ENCODE data around the gene TM7SF3. TPM values are rescaled to one million over a fixed set of nuclear protein-coding genes. Genes with fewer than 3 reads are reported as not detected.
"Not testable (repeated sequence)": the region's sequence is repeated elsewhere in the genome, so short reads cannot be mapped to it uniquely, and the experiment has no call there.

The TM7SF3 gene
- total and polyA plus RNA-seq, 4 donors, result 49.7 to 245 (median 62.9) TPM

DNA sequence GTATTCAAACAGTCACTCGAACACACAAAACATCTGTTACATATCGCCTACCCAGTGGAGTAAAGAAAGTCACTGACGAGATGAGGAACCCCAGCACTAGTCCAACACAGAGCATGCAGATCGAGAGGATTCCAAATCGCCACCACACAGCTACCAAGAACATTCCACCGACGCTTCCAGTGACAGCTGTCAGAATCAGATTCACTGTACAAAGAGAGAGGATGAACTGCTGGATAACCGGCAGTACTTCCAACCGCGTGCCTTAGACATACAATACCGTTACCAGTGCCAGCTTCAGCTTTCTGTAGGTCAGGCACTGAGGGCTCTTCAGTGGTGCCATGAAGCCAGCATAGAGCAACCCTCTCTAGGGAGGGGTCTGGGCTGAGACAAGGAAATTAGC lies 34.5 kb downstream of the TM7SF3 start:
- 93 to 94% methylated on average over 11 of the region's 11 CpGs for WGBS, 2 donors
- no peak overlapping the region for H3K4me3 ChIP-seq (ENCODE audit: low read length in 2 of 2)

DNA sequence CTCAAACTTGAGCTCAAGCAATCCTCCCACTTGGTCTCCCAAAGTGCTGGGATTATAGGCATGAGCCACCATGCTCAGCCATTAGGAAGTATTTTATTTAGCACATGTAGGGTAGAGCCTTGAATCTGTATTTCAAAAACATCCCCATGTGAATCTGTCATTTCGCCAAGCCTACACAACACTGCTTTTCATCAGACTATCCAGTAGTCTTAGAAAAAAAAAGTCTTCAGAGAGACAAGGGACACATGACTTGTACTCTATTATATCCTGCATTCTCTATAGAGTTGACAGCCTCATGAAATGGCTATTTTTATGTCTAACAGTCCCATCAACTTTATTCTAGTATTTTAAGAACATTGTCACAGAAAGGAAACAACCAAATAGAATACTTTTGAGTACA lies 35.4 kb downstream of the TM7SF3 start:
- H3K27me3 ChIP-seq (ENCODE audit: control insufficient read depth in 1 of 2, insufficient read depth in 2 of 2, low read length in 1 of 2), result no peaks in the 10 kb centered on the region
- H3K27ac ChIP-seq (ENCODE audit: low read depth in 1 of 2, low read length in 2 of 2), result no peak overlapping the region
- H3K4me1 ChIP-seq (ENCODE audit: control insufficient read depth in 1 of 2, insufficient read depth in 2 of 2, low read length in 2 of 2), result no peaks in the 10 kb centered on the region
- intact Hi-C loops (cut with DNase I), result no loop called here
- H3K4me3 ChIP-seq (ENCODE audit: low read length in 2 of 2), result no peak overlapping the region
- ATAC-seq (ENCODE audit: low FRiP score), result no peak
- peaks cover 0 to 2% of the 10 kb centered on the region in 2 donors for H3K36me3 ChIP-seq (ENCODE audit: control insufficient read depth in 1 of 2, insufficient read depth in 2 of 2, low read length in 1 of 2)
- 84 to 93% methylated on average over 1 of the region's 1 CpG for WGBS, 2 donors
- DNase-seq, result no peak
- no peaks in the 10 kb centered on the region for H3K9me3 ChIP-seq (ENCODE audit: control insufficient read depth, low read length)

More for the DNA sequence above, 34.5 kb downstream of the TM7SF3 start:
- DNase-seq, result no peak
- H3K27ac ChIP-seq (ENCODE audit: low read depth in 1 of 2, low read length in 2 of 2), result no peak overlapping the region
- H3K4me1 ChIP-seq (ENCODE audit: control insufficient read depth in 1 of 2, insufficient read depth in 2 of 2, low read length in 2 of 2), result no peaks in the 10 kb centered on the region
- intact Hi-C loops (cut with DNase I), result no loop called here
- no peaks in the 10 kb centered on the region for H3K36me3 ChIP-seq (ENCODE audit: control insufficient read depth in 1 of 2, insufficient read depth in 2 of 2, low read length in 1 of 2)
- no peak for ATAC-seq (ENCODE audit: low FRiP score)
- no peaks in the 10 kb centered on the region for H3K27me3 ChIP-seq (ENCODE audit: control insufficient read depth in 1 of 2, insufficient read depth in 2 of 2, low read length in 1 of 2)
- H3K9me3 ChIP-seq (ENCODE audit: control insufficient read depth, low read length), result no peaks in the 10 kb centered on the region

DNA sequence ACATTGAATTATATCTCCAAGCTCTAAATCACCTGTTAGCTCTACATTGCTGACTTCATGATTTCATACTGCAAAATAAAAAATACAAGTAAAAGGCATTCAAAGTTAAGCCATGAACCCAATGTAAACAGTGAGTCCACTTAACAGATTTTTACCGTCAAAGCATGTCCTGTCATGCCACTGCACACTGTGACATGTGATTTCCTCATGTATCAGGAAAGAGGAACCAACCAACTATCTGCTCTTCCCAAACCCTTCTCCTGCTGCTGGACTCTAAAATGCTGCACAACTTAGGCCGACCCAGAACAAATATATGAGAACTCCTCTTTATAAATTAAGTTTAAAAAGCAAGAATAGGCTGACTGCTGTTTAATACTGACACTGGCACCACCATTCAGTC lies 37.5 kb downstream of the TM7SF3 start:
- intact Hi-C loops (cut with DNase I), result no loop called here
- WGBS, 2 donors, result 93 to 95% methylated on average over 2 of the region's 2 CpGs

DNA sequence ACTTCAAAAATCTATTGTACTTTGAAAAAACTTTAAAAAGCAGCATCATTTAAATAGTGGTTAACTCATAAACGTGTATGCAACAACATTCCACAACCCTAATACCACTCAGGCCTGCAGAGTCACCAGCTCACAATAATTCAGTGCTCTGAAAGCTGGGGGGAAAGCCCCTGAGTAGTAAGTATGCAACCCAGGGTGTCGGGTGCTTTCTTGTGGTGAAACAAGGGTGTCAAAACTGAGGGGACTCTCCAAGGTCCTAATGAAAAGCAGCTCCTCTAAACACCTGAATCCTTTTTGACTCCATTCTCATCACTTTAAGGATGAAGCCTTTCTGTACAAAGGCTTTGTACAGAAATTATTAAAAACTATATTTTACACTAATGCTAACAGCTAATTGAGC lies 42.2 kb downstream of the TM7SF3 start:
- H3K36me3 ChIP-seq (ENCODE audit: control insufficient read depth in 1 of 2, insufficient read depth in 2 of 2, low read length in 1 of 2), result peaks cover 0 to 5% of the 10 kb centered on the region in 2 donors
- no peak overlapping the region for H3K4me3 ChIP-seq (ENCODE audit: low read length in 2 of 2)
- H3K4me1 ChIP-seq (ENCODE audit: control insufficient read depth in 1 of 2, insufficient read depth in 2 of 2, low read length in 2 of 2), result no peaks in the 10 kb centered on the region
- 78 to 82% methylated on average over 2 of the region's 2 CpGs for WGBS, 2 donors
- intact Hi-C loops (cut with DNase I), result no loop called here
- DNase-seq, result no peak
- no peaks in the 10 kb centered on the region for H3K27me3 ChIP-seq (ENCODE audit: control insufficient read depth in 1 of 2, insufficient read depth in 2 of 2, low read length in 1 of 2)
- H3K27ac ChIP-seq (ENCODE audit: low read depth in 1 of 2, low read length in 2 of 2), result no peak overlapping the region
- H3K9me3 ChIP-seq (ENCODE audit: control insufficient read depth, low read length), result no peaks in the 10 kb centered on the region
- no peak for ATAC-seq (ENCODE audit: low FRiP score)

More for the DNA sequence above, 37.5 kb downstream of the TM7SF3 start:
- peaks cover 0 to 3% of the 10 kb centered on the region in 2 donors for H3K36me3 ChIP-seq (ENCODE audit: control insufficient read depth in 1 of 2, insufficient read depth in 2 of 2, low read length in 1 of 2)
- no peaks in the 10 kb centered on the region for H3K27me3 ChIP-seq (ENCODE audit: control insufficient read depth in 1 of 2, insufficient read depth in 2 of 2, low read length in 1 of 2)
- H3K4me3 ChIP-seq (ENCODE audit: low read length in 2 of 2), result no peak overlapping the region
- H3K4me1 ChIP-seq (ENCODE audit: control insufficient read depth in 1 of 2, insufficient read depth in 2 of 2, low read length in 2 of 2), result no peaks in the 10 kb centered on the region
- no peaks in the 10 kb centered on the region for H3K9me3 ChIP-seq (ENCODE audit: control insufficient read depth, low read length)
- no peak overlapping the region for H3K27ac ChIP-seq (ENCODE audit: low read depth in 1 of 2, low read length in 2 of 2)
- ATAC-seq (ENCODE audit: low FRiP score), result no peak
- no peak for DNase-seq

DNA sequence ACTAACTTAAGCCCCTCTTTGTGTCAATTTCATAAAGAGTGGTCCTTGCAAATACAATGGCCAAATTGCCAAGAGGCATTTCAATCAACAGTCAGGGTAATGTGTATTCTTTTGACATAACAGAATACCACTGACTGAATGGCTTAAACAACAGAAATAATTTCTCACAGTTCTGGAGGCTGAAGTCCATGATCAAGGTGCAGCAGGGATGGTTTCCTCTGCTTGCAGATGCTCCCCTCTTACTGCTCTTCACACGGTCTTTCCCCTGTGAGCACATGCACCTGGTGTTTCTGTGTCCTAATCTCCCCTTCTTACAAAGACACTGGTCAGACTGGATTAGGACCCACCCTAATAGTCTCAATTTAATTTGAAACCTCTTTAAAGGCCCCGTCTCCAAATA lies 44.0 kb downstream of the TM7SF3 start:
- peaks cover 0 to 5% of the 10 kb centered on the region in 2 donors for H3K36me3 ChIP-seq (ENCODE audit: control insufficient read depth in 1 of 2, insufficient read depth in 2 of 2, low read length in 1 of 2)
- H3K9me3 ChIP-seq (ENCODE audit: control insufficient read depth, low read length), result no peaks in the 10 kb centered on the region
- no peak overlapping the region for H3K27ac ChIP-seq (ENCODE audit: low read depth in 1 of 2, low read length in 2 of 2)
- H3K4me1 ChIP-seq (ENCODE audit: control insufficient read depth in 1 of 2, insufficient read depth in 2 of 2, low read length in 2 of 2), result no peaks in the 10 kb centered on the region
- WGBS, 2 donors, result 97 to 98% methylated on average over 2 of the region's 2 CpGs
- no peaks in the 10 kb centered on the region for H3K27me3 ChIP-seq (ENCODE audit: control insufficient read depth in 1 of 2, insufficient read depth in 2 of 2, low read length in 1 of 2)
- DNase-seq, result no peak
- no peak for ATAC-seq (ENCODE audit: low FRiP score)
- no peak overlapping the region for H3K4me3 ChIP-seq (ENCODE audit: low read length in 2 of 2)
- intact Hi-C loops (cut with DNase I), result no loop called here

DNA sequence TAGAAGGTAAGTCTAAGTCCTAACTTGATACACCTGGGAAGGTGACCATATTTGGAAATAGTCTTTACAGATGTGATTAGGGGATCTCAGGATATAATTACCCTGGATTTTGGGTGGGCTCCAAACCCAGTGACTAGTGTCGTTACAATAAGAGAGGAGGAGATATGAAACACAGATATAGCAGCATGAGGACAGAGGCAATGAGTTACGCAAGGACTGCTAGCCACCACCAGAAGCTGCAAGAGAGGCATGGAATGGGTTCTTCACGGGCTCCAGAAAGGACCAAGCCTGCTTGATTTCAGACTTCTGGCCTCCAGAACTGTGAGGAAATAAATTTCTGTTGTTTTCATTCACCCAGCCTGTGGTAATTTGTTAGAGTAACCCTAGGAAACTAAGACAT lies 47.3 kb downstream of the TM7SF3 start:
- Histone ChIP-seq H3K27ac (ENCODE audit: low read depth in 1 of 2, low read length in 2 of 2) (no peak overlapping the region), H3K4me1 (ENCODE audit: control insufficient read depth in 1 of 2, insufficient read depth in 2 of 2, low read length in 2 of 2) (no peaks in the 10 kb centered on the region), H3K27me3 (ENCODE audit: control insufficient read depth in 1 of 2, insufficient read depth in 2 of 2, low read length in 1 of 2) (no peaks in the 10 kb centered on the region), H3K9me3 (ENCODE audit: control insufficient read depth, low read length) (no peaks in the 10 kb centered on the region), H3K36me3 (ENCODE audit: control insufficient read depth in 1 of 2, insufficient read depth in 2 of 2, low read length in 1 of 2) (peaks cover 2% of the 10 kb centered on the region in 2 donors), H3K4me3 (ENCODE audit: low read length in 2 of 2) (no peak overlapping the region)
- no peak for DNase-seq
- intact Hi-C loops (cut with DNase I), result no loop called here
- WGBS, 2 donors, result 87% methylated on average over 3 of the region's 3 CpGs
- no peak for ATAC-seq (ENCODE audit: low FRiP score)

DNA sequence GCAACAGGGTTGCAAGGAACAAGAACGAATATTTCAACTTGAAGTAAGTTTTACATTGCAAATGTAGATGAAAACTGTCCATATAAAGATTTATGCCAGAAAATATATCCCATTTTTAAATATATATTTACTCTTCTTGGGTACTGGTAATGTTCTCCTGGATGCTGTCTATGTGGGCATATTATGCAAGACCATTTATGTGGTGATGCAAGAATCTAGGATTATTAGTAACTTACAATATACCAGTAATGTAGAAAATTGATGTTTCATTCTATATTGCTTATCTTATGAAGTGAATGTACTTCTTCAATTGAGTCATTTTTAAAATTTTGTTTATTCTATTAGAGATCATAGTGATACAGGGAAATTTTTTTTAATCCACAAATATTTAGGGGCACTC lies 50.8 kb downstream of the TM7SF3 start:
- H3K4me3 ChIP-seq (ENCODE audit: low read length in 2 of 2), result no peak overlapping the region
- H3K4me1 ChIP-seq (ENCODE audit: control insufficient read depth in 1 of 2, insufficient read depth in 2 of 2, low read length in 2 of 2), result no peaks in the 10 kb centered on the region
- ATAC-seq (ENCODE audit: low FRiP score) (no peak), DNase-seq (no peak)
- intact Hi-C loops (cut with DNase I), result no loop called here
- WGBS, 2 donors, result 90 to 95% methylated on average over 1 of the region's 1 CpG
- H3K27me3 ChIP-seq (ENCODE audit: control insufficient read depth in 1 of 2, insufficient read depth in 2 of 2, low read length in 1 of 2), result no peaks in the 10 kb centered on the region
- H3K9me3 ChIP-seq (ENCODE audit: control insufficient read depth, low read length), result no peaks in the 10 kb centered on the region
- H3K36me3 ChIP-seq (ENCODE audit: control insufficient read depth in 1 of 2, insufficient read depth in 2 of 2, low read length in 1 of 2), result peaks cover 0 to 2% of the 10 kb centered on the region in 2 donors
- H3K27ac ChIP-seq (ENCODE audit: low read depth in 1 of 2, low read length in 2 of 2), result no peak overlapping the region

DNA sequence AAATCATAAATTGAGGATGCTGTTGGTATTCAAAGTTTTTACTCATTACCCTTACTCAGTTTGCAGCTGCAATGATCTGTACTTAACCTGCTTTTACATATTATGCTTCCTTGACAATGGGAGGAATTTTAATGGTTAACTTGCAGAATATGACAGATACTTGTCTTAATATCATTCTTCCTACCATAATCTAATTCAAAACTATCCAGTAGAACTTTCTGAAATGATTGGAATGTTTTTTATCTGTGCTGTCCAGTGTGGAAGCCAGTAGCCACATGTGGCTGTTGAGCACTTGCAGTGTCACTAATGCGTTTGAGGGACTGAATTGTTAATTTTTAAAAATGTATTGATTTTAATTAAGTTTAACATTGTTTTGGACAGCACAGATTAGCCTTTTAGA lies 52.4 kb downstream of the TM7SF3 start:
- Histone ChIP-seq H3K27ac (ENCODE audit: low read depth in 1 of 2, low read length in 2 of 2) (no peak overlapping the region), H3K9me3 (ENCODE audit: control insufficient read depth, low read length) (no peaks in the 10 kb centered on the region), H3K4me1 (ENCODE audit: control insufficient read depth in 1 of 2, insufficient read depth in 2 of 2, low read length in 2 of 2) (no peaks in the 10 kb centered on the region), H3K4me3 (ENCODE audit: low read length in 2 of 2) (no peak overlapping the region), H3K36me3 (ENCODE audit: control insufficient read depth in 1 of 2, insufficient read depth in 2 of 2, low read length in 1 of 2) (peaks cover 2 to 5% of the 10 kb centered on the region in 2 donors), H3K27me3 (ENCODE audit: control insufficient read depth in 1 of 2, insufficient read depth in 2 of 2, low read length in 1 of 2) (no peaks in the 10 kb centered on the region)
- intact Hi-C loops (cut with DNase I), result no loop called here
- WGBS, 2 donors, result 75 to 76% methylated on average over 1 of the region's 1 CpG
- ATAC-seq (ENCODE audit: low FRiP score) (no peak), DNase-seq (no peak)

DNA sequence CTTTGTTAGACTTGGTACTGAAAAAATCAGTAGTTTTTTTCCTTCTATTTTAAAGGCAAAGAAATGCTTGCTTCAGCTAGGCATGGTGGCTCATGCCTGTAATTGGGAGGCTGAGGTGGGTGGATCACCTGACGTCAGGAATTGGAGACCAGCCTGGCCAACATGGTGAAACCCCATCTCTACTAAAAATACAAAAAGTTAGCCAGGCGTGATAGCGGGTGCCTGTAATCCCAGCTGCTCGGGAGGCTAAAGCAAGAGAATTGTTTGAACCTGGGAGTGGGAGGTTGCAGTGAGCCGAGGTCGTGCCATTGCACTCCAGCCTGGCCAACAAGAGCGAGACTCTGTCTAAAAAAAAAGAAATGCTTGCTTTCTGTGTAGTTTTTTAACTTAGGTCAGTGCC lies 52.8 kb downstream of the TM7SF3 start:
- DNase-seq; ATAC-seq (ENCODE audit: low FRiP score); H3K27me3 ChIP-seq (ENCODE audit: control insufficient read depth in 1 of 2, insufficient read depth in 2 of 2, low read length in 1 of 2); H3K9me3 ChIP-seq (ENCODE audit: control insufficient read depth, low read length); H3K4me1 ChIP-seq (ENCODE audit: control insufficient read depth in 1 of 2, insufficient read depth in 2 of 2, low read length in 2 of 2); H3K36me3 ChIP-seq (ENCODE audit: control insufficient read depth in 1 of 2, insufficient read depth in 2 of 2, low read length in 1 of 2); H3K27ac ChIP-seq (ENCODE audit: low read depth in 1 of 2, low read length in 2 of 2); H3K4me3 ChIP-seq (ENCODE audit: low read length in 2 of 2); intact Hi-C loops (cut with DNase I): not testable (repeated sequence)
- WGBS, 2 donors, result 92 to 93% methylated on average over 7 of the region's 7 CpGs

Measured in aorta (tissue), 5 donors.